ENCODE results near the gene PSMG1. TPM values are rescaled to one million over a fixed set of nuclear protein-coding genes. Genes with fewer than 3 reads are reported as not detected.

The PSMG1 gene
- total and polyA plus RNA-seq, 10 of the 15 experiments (the other 5 are each of a cell fraction or from before 2014, with no cell fraction given), result 21.3 to 248 (median 121) TPM

DNA sequence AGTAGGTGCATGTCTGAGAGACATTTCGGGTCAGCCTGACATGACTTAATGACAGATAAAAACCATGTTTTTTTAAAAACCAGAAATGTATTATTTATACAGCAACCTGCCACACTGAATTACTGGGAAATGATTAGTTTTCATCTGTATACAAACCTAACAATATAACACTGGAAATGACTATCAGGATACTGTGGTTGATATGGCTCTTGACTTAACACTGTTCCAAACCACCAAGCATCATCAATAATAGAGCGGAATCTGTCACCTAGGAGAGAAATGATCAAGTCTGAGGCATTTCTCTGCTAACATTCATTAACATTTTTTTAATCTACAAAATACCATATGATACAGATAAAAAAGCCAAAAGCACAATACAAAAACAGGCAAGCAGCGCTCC, 41.7 kb upstream of the PSMG1 start:
- Histone ChIP-seq H3K27ac (ENCODE audit: control insufficient read depth, insufficient read depth) (no peak overlapping the region), H3K27me3 (replicated peaks in 1 of 2; ENCODE audit: control insufficient read depth in 2 of 2, insufficient read depth in 2 of 2, low read length in 1 of 2) (no peaks in the 10 kb centered on the region), H3K4me1 (ENCODE audit: control insufficient read depth, insufficient read depth, low read length) (no peaks in the 10 kb centered on the region), H3K9me3 (replicated peaks; ENCODE audit: control insufficient read depth, insufficient read depth, low read length) (no peaks in the 10 kb centered on the region), H3K36me3 (ENCODE audit: control insufficient read depth in 2 of 2, insufficient read depth in 2 of 2, low read length in 1 of 2) (peaks cover 0 to 9% of the 10 kb centered on the region in 2 experiments; a peak in 2 of 4 replicates), H3K79me2 (ENCODE audit: control insufficient read depth, insufficient read depth, low read length) (no peaks in the 10 kb centered on the region), H2AFZ (ENCODE audit: control insufficient read depth, low read depth, low read length) (no peak overlapping the region), H3K4me3 (no peak overlapping the region), H3K9ac (ENCODE audit: control insufficient read depth, insufficient read depth, low read length) (no peak overlapping the region), H3K4me2 (ENCODE audit: control insufficient read depth, insufficient read depth) (no peak overlapping the region), H4K20me1 (ENCODE audit: control insufficient read depth, insufficient read depth) (no peaks in the 10 kb centered on the region)
- ATAC-seq (no peak), DNase-seq (ENCODE audit: low read depth, low spot score) (no peak), FAIRE-seq (no peak)
- intact Hi-C loops (cut with micrococcal nuclease; ENCODE audit: unreplicated experiment), result no loop called here
- ChIA-PET CTCF (no interaction called here), RAD21 (ENCODE audit: unreplicated experiment) (no interaction called here), SMC1A (ENCODE audit: uncharacterized antibody, unreplicated experiment) (no interaction called here), POLR2A (no interaction called here)
- TF ChIP-seq TCF7 (IDR thresholded peaks at IDR 0.05; ENCODE audit: borderline replicate concordance) (no peak), CREB1 (IDR thresholded peaks at IDR 0.05; ENCODE audit: low read depth) (no peak), TARDBP (IDR thresholded peaks at IDR 0.05; ENCODE audit: borderline replicate concordance) (no peak), MYB (IDR thresholded peaks at IDR 0.05; ENCODE audit: borderline replicate concordance, low read depth, low read length) (no peak), ETV6 (conservative IDR thresholded peaks at IDR 0.05 in 1 of 2, IDR thresholded peaks at IDR 0.05 in 1 of 2; ENCODE audit: borderline replicate concordance in 1 of 2, low read depth in 1 of 2) (no peak), KDM1A (IDR thresholded peaks at IDR 0.05; ENCODE audit: borderline replicate concordance) (no peak), EED (IDR thresholded peaks at IDR 0.05; ENCODE audit: low read depth) (no peak), RAD51 (IDR thresholded peaks at IDR 0.05) (no peak), KLF5 (IDR thresholded peaks at IDR 0.05; ENCODE audit: partially characterized antibody) (no peak)
- TF ChIP-seq, protein P1, sequence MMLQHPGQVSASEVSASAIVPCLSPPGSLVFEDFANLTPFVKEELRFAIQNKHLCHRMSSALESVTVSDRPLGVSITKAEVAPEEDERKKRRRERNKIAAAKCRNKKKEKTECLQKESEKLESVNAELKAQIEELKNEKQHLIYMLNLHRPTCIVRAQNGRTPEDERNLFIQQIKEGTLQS (IDR thresholded peaks at IDR 0.05; ENCODE audit: borderline replicate concordance, extremely low read depth, low read depth, low read length), result no peak
- no TSS peak for BruUV-seq (replicated peaks)
- in situ Hi-C loops (cut with MboI), result no loop called here
- WGBS (ENCODE audit: insufficient coverage, insufficient replicate concordance, low lambda C conversion rate, missing lambda C conversion rate), result 100% methylated on average over 3 of the region's 3 CpGs

Data from GM12878 (cell line).